Neural cell (in vitro differentiated cells): Measurements from ENCODE around the gene ADO. TPM values are rescaled to one million over a fixed set of nuclear protein-coding genes. Genes with fewer than 3 reads are reported as not detected.

Experiments
- H2AFZ ChIP-seq: fragments of 200-600, 300-800 bp; sonication (generic), shearing (Covaris generic); 2 replicates; pipeline ENCODE4 v1.6.0; 2014; ENCODE audit warnings: low read depth, mild to moderate bottlenecking, antibody characterized with exemption, low read length, moderate library complexity
- H3F3A ChIP-seq: fragments of 200-600 bp; shearing (Covaris generic); 2 replicates; pipeline ENCODE4 v1.6.1; 2016; ENCODE audit warnings: mild to moderate bottlenecking, moderate library complexity, mixed read lengths, antibody characterized with exemption, low read length; ENCODE audit not compliant: insufficient read depth, poor library complexity, severe bottlenecking
- H3K27ac ChIP-seq: fragments of 200-600, 300-800 bp; sonication (generic), shearing (Covaris generic); 2 replicates; pipeline ENCODE4 v1.5.1; 2014; ENCODE audit warnings: mild to moderate bottlenecking, low read length, moderate library complexity
- H3K27me3 ChIP-seq: fragments of 300-800, 200-600 bp; sonication (generic), shearing (Covaris generic); 2 replicates; pipeline ENCODE4 v1.6.0; 2014; ENCODE audit warnings: mild to moderate bottlenecking, low read depth, low read length, moderate library complexity; ENCODE audit not compliant: insufficient read depth
- H3K36me3 ChIP-seq: fragments of 300-800, 200-600 bp; sonication (generic), shearing (Covaris generic); 2 replicates; pipeline ENCODE4 v1.5.1; 2014; ENCODE audit warnings: mild to moderate bottlenecking, antibody characterized with exemption, low read length, moderate library complexity; ENCODE audit not compliant: insufficient read depth
- H3K4me2 ChIP-seq: fragments of 300-800, 200-600 bp; sonication (generic), shearing (Covaris generic); 2 replicates; pipeline ENCODE4 v1.6.0; 2014; ENCODE audit warnings: mild to moderate bottlenecking, low read length
- H3K4me3 ChIP-seq: fragments of 300-800, 200-600 bp; sonication (generic), shearing (Covaris generic); 2 replicates; pipeline ENCODE4 v1.5.1; 2014; ENCODE audit warnings: mild to moderate bottlenecking, low read length, moderate library complexity
- H3K79me2 ChIP-seq: fragments of 200-600 bp; shearing (Covaris generic); replicated peaks from 2 replicates; pipeline ENCODE4 v1.6.0; 2014; ENCODE audit warnings: mild to moderate bottlenecking, low read length, moderate library complexity; ENCODE audit not compliant: insufficient read depth
- H3K9ac ChIP-seq: fragments of 300-800, 200-600 bp; sonication (generic), shearing (Covaris generic); 2 replicates; pipeline ENCODE4 v1.6.1; 2016; ENCODE audit warnings: mild to moderate bottlenecking, low read length, mixed read lengths
- H3K9me2 ChIP-seq: fragments of 200-600 bp; shearing (Covaris generic); 2 replicates; pipeline ENCODE4 v1.6.1; 2016; ENCODE audit warnings: mild to moderate bottlenecking, low read length, mixed read lengths; ENCODE audit not compliant: insufficient read depth
- H3K9me3 ChIP-seq: fragments of 200-600, 300-800 bp; sonication (generic), shearing (Covaris generic); 2 replicates; pipeline ENCODE4 v1.6.1; 2016; ENCODE audit warnings: mild to moderate bottlenecking, mixed run types, low read length, moderate library complexity, mixed read lengths
- H4K20me1 ChIP-seq: fragments of 200-600 bp; shearing (Covaris generic); 2 replicates; pipeline ENCODE4 v1.6.1; 2016; ENCODE audit warnings: mild to moderate bottlenecking, mixed run types; ENCODE audit not compliant: insufficient read depth
- EP300 ChIP-seq: fragments of 450-650 bp; conservative IDR thresholded peaks from 2 replicates; pipeline ENCODE4 v1.6.1; 2014; ENCODE audit warnings: antibody characterized with exemption, mild to moderate bottlenecking, moderate library complexity; ENCODE audit not compliant: poor library complexity, severe bottlenecking
- EZH2 ChIP-seq: fragments of 200-600, 300-800 bp; shearing (Covaris generic), sonication (generic); IDR thresholded peaks from 2 replicates; pipeline ENCODE4 v1.6.1; 2014; ENCODE audit warnings: antibody characterized with exemption, low read length, borderline replicate concordance, mild to moderate bottlenecking; ENCODE audit not compliant: insufficient read depth, poor library complexity, severe bottlenecking
- MXI1 ChIP-seq: fragments of 450-650 bp; conservative IDR thresholded peaks from 2 replicates; pipeline ENCODE4 v1.6.1; 2014; ENCODE audit warnings: antibody characterized with exemption, mild to moderate bottlenecking; ENCODE audit not compliant: poor library complexity, severe bottlenecking
- POLR2AphosphoS5 ChIP-seq: IDR thresholded peaks from 2 replicates; pipeline ENCODE4 v1.6.1; 2012
- RAD21 ChIP-seq: fragments of 450-650 bp; conservative IDR thresholded peaks from 2 replicates; pipeline ENCODE4 v1.6.1; 2014; ENCODE audit warnings: antibody characterized with exemption, mild to moderate bottlenecking, moderate library complexity
- SMC3 ChIP-seq: fragments of 450-650 bp; conservative IDR thresholded peaks from 2 replicates; pipeline ENCODE4 v1.6.1; 2014; ENCODE audit warnings: antibody characterized with exemption, mild to moderate bottlenecking, moderate library complexity; ENCODE audit not compliant: poor library complexity
- TAF1 ChIP-seq: IDR thresholded peaks from 2 replicates; pipeline ENCODE4 v1.6.1; 2012; ENCODE audit warnings: low read depth
- polyA plus RNA-seq: library from polyadenylated mRNA; depleted of rRNA; stranded (reverse); fragments of >200 nt; gene quantifications from 2 replicates; pipeline ENCODE4 v1.2.3, GENCODE V29; 2014
- TF ChIP-seq, protein P1 (sequence below): fragments of 450-650 bp; IDR thresholded peaks from 2 replicates; pipeline ENCODE4 v1.5.1; 2014; ENCODE audit warnings: antibody characterized with exemption, mild to moderate bottlenecking, moderate library complexity; ENCODE audit not compliant: poor library complexity, severe bottlenecking
- TF ChIP-seq, protein P2 (sequence below): IDR thresholded peaks from 2 replicates; pipeline ENCODE4 v1.6.1; 2012; ENCODE audit warnings: borderline replicate concordance

ADO gene
- polyA plus RNA-seq, 1 donor from 2014 or later = 33.2 TPM

DNA sequence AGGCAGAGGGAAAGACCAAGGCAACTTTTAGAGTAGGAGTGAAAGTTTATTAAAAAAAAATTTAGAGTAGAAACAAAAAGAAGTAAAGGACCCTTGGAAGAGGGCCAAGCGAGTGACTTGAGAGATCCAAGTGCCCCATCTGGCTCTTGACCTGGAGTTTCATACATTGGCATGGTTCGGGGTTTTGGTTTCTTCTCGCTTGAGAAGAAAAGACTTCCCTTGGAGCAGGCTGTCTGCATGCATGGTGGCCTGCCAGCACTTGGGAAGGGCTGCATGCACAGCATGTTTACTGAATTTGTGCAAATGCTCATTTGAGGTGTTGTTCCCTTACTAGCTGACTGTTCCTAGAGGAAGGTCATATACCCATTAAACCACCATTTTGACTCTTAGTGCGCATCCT lies 8.8 kb upstream of the ADO start:
- Histone ChIP-seq H4K20me1 (no peaks in the 10 kb centered on the region), H3K36me3 (no peaks in the 10 kb centered on the region)
- TF ChIP-seq, protein P1, sequence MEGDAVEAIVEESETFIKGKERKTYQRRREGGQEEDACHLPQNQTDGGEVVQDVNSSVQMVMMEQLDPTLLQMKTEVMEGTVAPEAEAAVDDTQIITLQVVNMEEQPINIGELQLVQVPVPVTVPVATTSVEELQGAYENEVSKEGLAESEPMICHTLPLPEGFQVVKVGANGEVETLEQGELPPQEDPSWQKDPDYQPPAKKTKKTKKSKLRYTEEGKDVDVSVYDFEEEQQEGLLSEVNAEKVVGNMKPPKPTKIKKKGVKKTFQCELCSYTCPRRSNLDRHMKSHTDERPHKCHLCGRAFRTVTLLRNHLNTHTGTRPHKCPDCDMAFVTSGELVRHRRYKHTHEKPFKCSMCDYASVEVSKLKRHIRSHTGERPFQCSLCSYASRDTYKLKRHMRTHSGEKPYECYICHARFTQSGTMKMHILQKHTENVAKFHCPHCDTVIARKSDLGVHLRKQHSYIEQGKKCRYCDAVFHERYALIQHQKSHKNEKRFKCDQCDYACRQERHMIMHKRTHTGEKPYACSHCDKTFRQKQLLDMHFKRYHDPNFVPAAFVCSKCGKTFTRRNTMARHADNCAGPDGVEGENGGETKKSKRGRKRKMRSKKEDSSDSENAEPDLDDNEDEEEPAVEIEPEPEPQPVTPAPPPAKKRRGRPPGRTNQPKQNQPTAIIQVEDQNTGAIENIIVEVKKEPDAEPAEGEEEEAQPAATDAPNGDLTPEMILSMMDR = no peak
- TF ChIP-seq TAF1 (no peak), MXI1 (no peak)
- TF ChIP-seq, protein P2, sequence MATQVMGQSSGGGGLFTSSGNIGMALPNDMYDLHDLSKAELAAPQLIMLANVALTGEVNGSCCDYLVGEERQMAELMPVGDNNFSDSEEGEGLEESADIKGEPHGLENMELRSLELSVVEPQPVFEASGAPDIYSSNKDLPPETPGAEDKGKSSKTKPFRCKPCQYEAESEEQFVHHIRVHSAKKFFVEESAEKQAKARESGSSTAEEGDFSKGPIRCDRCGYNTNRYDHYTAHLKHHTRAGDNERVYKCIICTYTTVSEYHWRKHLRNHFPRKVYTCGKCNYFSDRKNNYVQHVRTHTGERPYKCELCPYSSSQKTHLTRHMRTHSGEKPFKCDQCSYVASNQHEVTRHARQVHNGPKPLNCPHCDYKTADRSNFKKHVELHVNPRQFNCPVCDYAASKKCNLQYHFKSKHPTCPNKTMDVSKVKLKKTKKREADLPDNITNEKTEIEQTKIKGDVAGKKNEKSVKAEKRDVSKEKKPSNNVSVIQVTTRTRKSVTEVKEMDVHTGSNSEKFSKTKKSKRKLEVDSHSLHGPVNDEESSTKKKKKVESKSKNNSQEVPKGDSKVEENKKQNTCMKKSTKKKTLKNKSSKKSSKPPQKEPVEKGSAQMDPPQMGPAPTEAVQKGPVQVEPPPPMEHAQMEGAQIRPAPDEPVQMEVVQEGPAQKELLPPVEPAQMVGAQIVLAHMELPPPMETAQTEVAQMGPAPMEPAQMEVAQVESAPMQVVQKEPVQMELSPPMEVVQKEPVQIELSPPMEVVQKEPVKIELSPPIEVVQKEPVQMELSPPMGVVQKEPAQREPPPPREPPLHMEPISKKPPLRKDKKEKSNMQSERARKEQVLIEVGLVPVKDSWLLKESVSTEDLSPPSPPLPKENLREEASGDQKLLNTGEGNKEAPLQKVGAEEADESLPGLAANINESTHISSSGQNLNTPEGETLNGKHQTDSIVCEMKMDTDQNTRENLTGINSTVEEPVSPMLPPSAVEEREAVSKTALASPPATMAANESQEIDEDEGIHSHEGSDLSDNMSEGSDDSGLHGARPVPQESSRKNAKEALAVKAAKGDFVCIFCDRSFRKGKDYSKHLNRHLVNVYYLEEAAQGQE = no peak

DNA sequence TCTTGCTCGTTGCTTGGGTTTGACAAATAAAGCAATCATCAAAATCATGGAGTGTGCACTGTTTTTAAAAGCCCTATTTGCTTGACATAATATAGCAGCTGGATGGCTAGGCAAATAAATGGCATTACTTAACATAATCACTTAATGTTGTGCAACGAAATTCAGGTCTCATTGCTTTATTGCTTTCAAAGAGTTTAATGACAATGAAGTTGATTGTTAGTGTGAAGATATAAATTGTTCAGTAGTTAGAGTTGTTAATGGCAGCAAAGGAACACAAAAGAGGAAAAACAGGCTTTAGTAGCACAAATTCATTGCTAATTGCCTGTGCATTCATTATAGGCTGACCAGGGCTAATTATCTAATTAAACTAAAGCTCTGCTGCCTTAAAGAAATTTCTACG lies 7.6 kb upstream of the ADO start:
- no peak for TF ChIP-seq EP300
- no peak for TF ChIP-seq MXI1
- TF ChIP-seq TAF1 = no peak
- TF ChIP-seq, protein P2 = no peak
- TF ChIP-seq, protein P1 = no peak
- TF ChIP-seq SMC3 = no peak
- no peak for TF ChIP-seq RAD21
- TF ChIP-seq POLR2AphosphoS5 = no peak
- TF ChIP-seq EZH2 = no peak
- H4K20me1 ChIP-seq = no peaks in the 10 kb centered on the region
- no peaks in the 10 kb centered on the region for H3K79me2 ChIP-seq
- H3K9me2 ChIP-seq = no peaks in the 10 kb centered on the region
- H3K27ac ChIP-seq = no peak overlapping the region
- H3K36me3 ChIP-seq = no peaks in the 10 kb centered on the region
- H2AFZ ChIP-seq = no peak overlapping the region
- no peaks in the 10 kb centered on the region for H3K9me3 ChIP-seq
- no peak overlapping the region for H3K4me3 ChIP-seq
- no peak overlapping the region for H3K4me2 ChIP-seq
- peaks cover 74% of the 10 kb centered on the region for H3K27me3 ChIP-seq
- no peak overlapping the region for H3K9ac ChIP-seq
- H3F3A ChIP-seq = no peaks in the 10 kb centered on the region

More for the DNA sequence above, 8.8 kb upstream of the ADO start:
- Histone ChIP-seq H3K79me2 (no peaks in the 10 kb centered on the region), H3K4me3 (no peak overlapping the region), H3K9ac (no peak overlapping the region), H3K27ac (no peak overlapping the region), H2AFZ (no peak overlapping the region), H3F3A (no peaks in the 10 kb centered on the region), H3K9me3 (no peaks in the 10 kb centered on the region), H3K9me2 (no peaks in the 10 kb centered on the region), H3K4me2 (no peak overlapping the region), H3K27me3 (peaks cover 73% of the 10 kb centered on the region)
